Measurements from ENCODE around the gene SLC16A10.

DNA sequence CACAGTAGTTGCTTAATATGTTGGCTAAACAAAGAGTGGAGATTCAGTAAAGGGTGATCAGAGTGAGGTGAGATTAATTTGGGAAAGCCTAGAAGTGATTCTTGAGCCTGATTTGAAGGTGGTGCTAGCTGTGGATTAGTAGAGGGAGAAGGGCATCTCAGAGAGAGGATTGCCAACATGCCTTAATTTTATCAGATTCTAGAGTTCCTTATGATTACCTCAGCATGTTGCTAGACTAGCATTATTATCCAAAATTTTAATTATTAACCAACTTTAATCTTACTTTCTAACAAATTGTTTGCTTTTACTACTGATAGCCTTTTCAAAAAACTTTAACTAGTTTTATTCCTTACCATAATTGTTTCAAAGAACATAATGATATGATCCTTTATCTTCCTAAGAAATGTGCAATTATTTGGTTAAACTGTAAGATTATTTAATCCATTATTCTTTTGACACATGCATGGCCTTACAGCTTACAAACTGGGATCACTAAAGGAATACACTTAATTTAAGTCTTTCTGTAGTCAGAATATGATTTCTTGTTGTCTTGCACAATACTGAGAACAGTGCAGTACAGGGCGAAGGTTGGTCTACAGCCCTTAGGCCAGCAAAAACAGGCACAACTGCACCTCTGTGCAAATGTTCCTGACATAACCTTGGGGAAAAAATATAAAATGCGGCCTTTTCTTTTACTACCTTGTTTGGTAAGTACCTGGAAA is 88.9 kb downstream of the SLC16A10 start:
- TF ChIP-seq, protein P1, sequence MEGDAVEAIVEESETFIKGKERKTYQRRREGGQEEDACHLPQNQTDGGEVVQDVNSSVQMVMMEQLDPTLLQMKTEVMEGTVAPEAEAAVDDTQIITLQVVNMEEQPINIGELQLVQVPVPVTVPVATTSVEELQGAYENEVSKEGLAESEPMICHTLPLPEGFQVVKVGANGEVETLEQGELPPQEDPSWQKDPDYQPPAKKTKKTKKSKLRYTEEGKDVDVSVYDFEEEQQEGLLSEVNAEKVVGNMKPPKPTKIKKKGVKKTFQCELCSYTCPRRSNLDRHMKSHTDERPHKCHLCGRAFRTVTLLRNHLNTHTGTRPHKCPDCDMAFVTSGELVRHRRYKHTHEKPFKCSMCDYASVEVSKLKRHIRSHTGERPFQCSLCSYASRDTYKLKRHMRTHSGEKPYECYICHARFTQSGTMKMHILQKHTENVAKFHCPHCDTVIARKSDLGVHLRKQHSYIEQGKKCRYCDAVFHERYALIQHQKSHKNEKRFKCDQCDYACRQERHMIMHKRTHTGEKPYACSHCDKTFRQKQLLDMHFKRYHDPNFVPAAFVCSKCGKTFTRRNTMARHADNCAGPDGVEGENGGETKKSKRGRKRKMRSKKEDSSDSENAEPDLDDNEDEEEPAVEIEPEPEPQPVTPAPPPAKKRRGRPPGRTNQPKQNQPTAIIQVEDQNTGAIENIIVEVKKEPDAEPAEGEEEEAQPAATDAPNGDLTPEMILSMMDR (IDR thresholded peaks at IDR 0.05) = no peak
- TF ChIP-seq POLR2A (IDR thresholded peaks at IDR 0.05) = no peak

Data from thyroid gland (tissue), 4 donors.